NCI-H446 treated with DMSO at 0.1 percent for 48 hours (cell line): ENCODE data around the gene LCN1.
"Not testable (repeated sequence)": the region's sequence is repeated elsewhere in the genome, so short reads cannot be mapped to it uniquely, and the experiment has no call there.

Experiments
- DNase-seq: peaks from one replicate; lab custom pipeline; 2025; lab: John Stamatoyannopoulos, UW

LCN1 gene

GRCh38 chr9:135522137-135522877 lies 1.1 kb downstream of the LCN1 start:
- no peak for DNase-seq

GRCh38 chr9:135522931-135523330 lies 1.7 kb downstream of the LCN1 start:
- no peak for DNase-seq

- no peak for DNase-seq
These were observed 2.4 kb downstream of the LCN1 start for GRCh38 chr9:135523521-135524129.

GRCh38 chr9:135524130-135524861 lies 3.1 kb downstream of the LCN1 start:
- no peak for DNase-seq

GRCh38 chr9:135525241-135526088 lies 4.2 kb downstream of the LCN1 start:
- DNase-seq = no peak

- DNase-seq = no peak
These were observed 5.0 kb downstream of the LCN1 start for GRCh38 chr9:135526089-135526729.

GRCh38 chr9:135526730-135527571 lies 5.7 kb downstream of the LCN1 start:
- no peak for DNase-seq

GRCh38 chr9:135528842-135529435 lies 7.7 kb downstream of the LCN1 start:
- DNase-seq = not testable (repeated sequence)

GRCh38 chr9:135530146-135530545 lies 8.9 kb downstream of the LCN1 start:
- DNase-seq = no peak

GRCh38 chr9:135531096-135531495 lies 9.9 kb downstream of the LCN1 start:
- DNase-seq = no peak

- no peak for DNase-seq
These were observed 11.9 kb downstream of the LCN1 start for GRCh38 chr9:135533113-135533512.

- DNase-seq = no peak
These were observed 12.4 kb downstream of the LCN1 start for GRCh38 chr9:135533674-135534073.

GRCh38 chr9:135534192-135534711 lies 13.0 kb downstream of the LCN1 start:
- DNase-seq = not testable (repeated sequence)

- DNase-seq = not testable (repeated sequence)
These were observed 13.6 kb downstream of the LCN1 start for GRCh38 chr9:135534826-135535225.

- not testable (repeated sequence) for DNase-seq
These were observed 14.4 kb downstream of the LCN1 start for GRCh38 chr9:135535631-135536030.

GRCh38 chr9:135536216-135536615 lies 15.0 kb downstream of the LCN1 start:
- DNase-seq = no peak

- not testable (repeated sequence) for DNase-seq
These were observed 22.1 kb downstream of the LCN1 start for GRCh38 chr9:135543262-135543894.

GRCh38 chr9:135544981-135545635 lies 23.9 kb downstream of the LCN1 start:
- DNase-seq = no peak

- not testable (repeated sequence) for DNase-seq
These were observed 24.5 kb downstream of the LCN1 start, which contains the start of gene OBP2A for GRCh38 chr9:135545646-135546176. OBP2A (plus strand) TSS chr9:135546126; CDS start chr9:135546181, 55 bp downstream.
